Measurements from ENCODE around the gene NRXN3.

NRXN3 gene

DNA sequence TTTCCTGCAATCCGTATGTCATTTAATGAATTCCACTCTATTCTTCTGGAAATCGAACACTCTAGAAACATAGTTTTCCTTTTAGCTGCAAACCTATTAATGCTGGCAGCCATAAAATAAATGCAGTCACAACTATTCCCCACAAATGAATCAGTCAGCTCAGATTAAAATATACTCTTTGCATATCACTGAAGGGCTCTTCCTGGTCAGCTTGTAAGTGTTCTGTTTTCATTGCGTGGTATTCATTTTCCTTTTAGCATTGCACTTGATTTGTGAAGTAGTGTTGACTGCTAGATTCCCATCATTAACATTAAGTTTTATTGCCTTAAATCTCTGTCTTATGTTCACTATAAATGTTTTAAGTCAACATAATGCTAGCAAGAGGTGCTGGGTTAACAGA, 1355.2 kb downstream of the NRXN3 start:
- DNase-seq, result no peak

DNA sequence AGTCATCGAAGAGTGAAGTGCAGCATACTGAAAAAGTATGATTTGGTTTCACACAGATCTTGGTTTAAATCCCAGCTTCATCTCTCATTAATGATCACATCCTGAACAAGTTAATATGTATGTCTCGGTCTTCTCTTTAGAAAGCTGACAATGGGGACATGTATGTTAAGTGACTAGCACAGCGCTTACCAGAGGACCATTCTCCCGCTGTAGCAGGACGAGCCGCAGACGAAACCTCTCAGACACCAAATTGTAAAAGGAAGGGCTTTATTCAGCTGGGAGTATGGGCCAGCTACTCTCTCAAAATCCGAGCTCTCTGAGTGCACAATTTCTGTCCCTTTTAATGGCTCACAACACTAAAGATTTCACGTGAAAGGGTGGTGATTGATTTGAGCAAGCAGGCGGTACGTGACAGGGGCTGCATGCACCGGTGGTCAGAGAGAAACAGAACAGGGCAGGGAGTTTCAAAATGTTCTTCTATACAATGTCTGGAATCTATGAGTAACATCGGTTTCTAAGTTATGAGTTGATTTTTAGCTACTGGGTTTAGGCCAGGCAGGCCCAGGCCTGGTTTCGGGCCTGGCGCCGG, 1358.7 kb downstream of the NRXN3 start:
- no peak for DNase-seq

DNA sequence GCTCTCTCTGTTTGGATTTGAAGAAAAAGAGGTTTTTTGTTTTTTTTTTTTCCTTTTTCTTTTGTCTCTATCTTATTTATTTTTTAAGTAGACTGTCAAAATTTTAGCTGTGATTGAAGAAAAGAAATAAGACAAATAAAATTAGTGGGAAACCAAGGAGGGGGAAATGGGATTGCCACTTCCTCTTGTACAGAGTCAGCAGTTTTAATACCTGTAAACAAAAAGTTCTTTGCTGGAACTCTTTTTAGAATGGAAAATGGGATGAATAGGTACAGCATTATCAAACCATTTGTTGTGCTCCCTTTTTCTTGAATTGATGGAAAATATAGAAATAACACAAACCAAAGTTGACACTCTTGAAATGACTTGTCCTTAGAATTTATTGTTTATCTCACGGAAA, 1360.4 kb downstream of the NRXN3 start:
- no peak for DNase-seq

DNA sequence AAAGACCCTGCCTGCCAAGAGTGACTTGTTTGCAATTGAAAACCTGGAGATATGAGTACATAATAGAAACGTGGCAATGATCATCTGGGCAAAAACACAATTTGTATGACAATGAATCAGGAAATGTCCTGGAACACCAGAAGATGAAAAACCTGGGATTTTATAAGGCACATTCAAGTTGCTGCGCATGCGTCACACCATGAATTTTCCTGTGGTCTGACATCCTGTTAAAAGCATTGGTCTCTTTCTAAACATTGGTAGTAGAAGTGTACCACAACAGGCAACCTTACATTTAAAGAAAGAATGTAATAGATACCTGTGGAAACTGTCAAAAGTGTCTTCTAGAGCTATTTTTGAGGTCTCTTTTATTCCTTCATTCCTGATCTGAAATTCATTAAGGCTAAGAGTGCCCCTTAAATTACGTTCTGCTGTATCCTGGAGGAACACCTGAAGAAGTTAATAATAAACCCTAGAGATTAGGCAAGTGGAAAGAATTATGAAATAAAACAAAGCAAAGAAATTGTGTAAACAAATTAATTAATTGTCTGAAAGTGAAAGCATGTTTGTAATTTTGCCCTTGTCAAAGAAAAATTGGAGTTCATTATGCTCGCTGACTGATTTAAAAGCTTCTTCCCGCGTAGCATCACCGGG, 1364.7 kb downstream of the NRXN3 start:
- DNase-seq, result no peak

DNA sequence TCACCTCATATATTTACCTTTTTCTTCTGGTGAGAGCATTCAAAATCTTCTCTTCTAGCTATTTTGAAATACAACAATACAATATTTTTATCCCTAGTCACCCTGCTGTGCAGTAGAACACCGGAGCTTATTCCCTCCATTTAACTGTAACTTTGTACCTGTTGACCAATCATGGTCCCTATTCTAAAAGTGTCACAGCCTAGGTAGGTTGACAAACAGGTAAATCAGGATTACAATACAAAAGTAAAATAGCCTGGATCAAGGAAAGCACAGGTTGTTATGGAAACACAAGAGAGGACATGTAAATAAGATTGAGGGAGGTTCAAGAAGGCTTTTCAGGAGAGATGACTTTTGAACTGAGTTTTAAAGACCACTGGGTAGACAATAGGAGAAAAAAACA, 1370.2 kb downstream of the NRXN3 start:
- DNase-seq, result no peak

DNA sequence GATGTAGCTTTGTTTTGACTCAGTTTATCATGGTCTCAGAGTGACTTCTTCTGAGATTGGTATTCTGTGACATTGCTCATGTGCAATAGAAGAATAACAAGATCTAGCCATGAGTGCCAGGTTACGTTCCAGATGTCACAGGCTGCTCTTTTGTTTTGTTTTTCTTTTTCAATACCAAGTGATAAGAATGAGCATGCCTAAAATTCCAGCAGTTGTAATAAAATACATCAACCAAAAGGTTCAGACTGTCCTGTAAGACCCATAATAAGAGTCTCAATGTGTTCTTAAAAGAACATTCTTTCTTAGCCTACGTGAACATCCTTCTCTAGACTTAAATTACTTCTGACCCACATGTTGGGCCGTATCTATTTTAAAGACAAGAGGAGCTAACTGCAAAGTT, 1371.9 kb downstream of the NRXN3 start:
- no peak for DNase-seq

DNA sequence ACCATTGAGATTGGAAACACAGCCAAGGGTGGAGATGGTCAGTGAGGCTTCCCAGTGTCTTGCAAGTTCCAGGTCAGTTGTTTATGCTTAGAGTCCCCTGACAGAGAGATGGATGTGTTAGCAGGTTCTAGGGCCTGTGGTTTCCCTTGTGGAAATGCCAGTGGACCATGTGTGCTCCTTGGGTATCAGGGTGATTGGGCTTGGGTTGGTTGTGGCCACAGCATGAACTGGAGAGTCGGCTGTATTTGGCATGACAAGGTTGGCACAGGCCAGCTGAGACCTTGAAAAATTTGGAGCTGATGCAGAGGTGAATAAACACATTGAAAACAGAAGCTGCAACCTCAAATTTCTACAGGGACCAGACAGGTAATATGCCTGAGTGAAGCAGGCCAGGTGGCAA, 1373.2 kb downstream of the NRXN3 start:
- no peak for DNase-seq

DNA sequence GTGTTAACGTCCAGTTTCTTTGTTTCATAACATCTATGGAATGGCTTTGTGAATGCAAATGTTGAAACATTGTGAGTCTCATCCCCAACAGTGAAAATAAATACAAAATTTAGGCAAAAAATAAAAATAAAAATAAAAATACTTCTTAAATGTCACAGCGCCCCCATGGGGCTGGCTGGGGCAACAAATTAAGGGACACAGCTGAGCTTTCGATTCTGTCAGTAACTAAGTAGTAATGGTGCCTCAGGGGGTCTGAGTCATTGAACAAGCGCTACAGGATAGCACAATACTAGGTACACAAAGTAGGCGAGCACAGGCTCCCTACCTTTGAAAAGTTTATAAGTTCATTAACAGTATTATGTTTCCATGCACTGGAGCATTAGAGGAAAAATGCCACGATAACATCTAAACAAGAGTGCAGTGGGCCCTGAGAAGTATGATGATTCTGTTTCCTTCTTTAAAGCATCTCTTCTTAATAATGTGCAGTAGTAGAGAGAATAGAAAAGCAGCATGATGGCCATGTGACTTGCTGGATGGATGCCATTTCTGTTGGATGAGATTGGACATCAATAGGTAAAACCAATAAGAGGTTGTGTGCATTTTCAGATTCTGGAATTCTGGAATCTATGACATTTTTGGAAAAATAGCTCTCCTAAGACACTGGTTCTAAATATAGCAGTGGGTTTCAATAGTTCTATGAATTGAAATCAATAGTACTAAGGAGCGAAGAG, 1374.0 kb downstream of the NRXN3 start:
- DNase-seq, result no peak

DNA sequence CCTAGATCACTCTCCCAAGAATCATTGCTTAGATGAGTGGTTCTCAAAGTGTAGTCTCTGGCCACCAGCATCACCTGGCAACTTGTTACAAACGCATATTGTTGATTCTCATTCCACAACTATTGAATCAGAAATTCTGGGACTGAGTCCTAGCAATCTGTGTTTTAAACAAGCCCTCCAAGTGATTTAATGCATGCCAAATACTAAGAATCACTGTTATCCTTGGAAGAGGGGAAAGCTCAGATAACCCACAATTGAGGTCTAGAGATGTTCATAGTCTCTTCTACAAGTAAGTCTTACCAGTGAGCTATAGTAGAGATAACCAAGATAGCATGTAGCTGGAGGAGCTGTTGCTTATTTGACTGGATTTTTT, 1374.5 kb downstream of the NRXN3 start:
- DNase-seq, result no peak

DNA sequence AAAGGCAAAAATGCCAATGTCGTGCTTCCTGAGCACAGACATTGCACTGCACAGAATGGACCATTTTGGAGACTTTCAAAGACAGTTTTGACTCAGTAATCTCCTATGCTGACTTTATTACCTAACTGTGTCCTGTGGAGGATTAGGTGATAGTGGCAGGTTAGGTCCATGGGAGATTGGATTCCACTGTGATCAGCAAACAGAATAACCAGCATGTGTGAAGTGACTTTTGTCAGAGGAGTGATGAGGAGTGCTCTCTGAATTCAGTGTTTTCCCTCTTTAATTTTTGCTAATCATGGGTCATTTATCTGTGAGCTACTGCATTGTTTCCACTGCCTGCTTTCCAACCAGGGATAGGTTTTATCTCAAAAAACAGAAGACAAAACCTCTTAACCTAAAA, 1378.7 kb downstream of the NRXN3 start:
- DNase-seq, result no peak

DNA sequence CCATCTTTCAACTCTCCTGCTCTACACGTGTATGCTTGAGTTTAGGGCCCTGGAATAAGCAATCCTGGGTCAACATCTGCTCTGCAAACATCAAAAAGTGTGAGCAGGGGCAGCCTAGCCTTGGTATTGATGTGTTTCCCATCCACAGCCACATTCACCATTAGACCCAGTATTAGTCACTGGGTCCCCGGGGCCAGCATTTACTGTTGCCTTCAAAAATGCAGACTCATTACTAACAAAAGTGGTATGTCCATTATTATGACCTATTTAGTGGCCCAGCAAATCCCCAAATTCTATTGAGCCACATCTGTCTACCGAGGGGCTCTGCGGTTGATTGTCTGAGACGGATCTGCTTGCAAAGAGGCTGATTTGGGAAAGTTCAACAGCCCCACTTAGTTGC, 1379.3 kb downstream of the NRXN3 start:
- DNase-seq, result no peak

DNA sequence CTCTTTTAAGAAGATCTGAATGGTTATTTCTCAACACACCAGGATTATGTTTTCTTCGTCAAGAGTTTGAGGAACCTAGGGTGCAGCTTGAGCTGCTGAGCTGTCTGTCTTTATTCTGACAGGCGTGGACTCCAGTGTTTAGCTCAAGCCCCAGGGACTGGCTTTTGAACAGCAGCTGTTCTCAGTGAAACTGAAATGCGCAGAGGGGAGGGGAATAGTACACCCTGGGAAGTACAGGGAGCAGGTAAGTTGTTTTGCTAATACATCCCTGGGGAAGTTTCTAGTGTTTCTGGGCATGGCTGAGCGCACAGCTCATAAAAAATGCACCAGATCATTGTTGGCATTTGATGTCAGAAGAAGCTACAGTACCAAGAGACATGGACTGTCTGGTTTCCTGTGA, 1381.3 kb downstream of the NRXN3 start:
- DNase-seq, result no peak

DNA sequence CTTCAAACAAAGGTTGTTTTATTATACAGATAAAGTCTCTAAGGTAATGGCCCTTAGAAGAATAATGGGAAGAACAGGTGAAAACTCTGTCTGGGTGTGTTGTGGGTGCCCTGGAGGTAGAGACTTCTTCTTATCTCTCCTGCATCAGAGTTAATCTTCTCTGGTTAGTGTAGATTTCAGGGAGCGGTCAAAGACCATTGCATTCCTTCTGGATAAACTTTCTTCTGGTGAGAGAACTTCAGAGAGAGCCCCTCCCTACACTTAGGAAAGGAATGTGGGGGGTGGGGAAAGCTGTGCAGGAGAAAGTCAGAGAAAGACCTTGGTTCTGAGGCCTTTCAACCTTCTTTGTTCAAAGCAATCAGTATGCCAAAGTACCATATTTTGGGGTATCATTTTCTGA, 1382.6 kb downstream of the NRXN3 start:
- no peak for DNase-seq

DNA sequence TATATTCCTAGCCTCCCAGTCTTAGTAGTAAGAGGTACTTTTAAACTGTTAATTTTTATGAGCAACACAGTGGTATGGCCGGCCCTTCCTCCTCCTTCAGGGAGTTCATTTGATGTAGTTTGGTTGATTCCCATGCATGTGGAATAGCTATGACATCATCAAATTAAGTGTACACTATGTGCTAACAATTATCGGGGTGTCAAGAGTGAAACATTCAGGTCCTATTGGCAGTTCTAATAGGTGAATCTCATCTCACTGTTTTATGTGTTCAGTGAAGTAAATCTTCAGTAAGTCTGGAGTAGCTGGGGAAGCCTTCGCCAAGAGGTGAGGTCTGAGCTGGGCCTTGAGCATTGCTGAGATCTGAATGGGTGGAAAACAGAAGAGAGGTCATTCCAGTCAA, 1384.6 kb downstream of the NRXN3 start:
- no peak for DNase-seq

DNA sequence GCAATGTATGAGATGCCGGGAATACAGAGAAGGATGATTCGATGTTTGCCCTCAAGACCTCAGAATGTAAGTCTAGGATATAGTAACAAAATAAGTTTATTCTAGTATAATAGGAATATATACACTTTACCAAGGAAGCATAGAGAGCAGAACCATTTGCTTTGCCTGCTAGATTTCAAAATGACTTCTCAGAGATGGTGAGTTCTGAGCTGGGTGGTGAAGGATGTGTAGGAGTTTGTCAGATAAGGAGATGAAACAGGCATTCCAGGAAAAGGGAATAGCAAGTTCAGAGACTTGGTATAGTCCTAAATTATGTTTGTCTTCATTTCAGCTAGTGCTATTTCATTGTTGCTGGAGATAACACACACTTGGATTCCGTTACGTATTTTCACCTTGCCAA, 1385.3 kb downstream of the NRXN3 start:
- no peak for DNase-seq

DNA sequence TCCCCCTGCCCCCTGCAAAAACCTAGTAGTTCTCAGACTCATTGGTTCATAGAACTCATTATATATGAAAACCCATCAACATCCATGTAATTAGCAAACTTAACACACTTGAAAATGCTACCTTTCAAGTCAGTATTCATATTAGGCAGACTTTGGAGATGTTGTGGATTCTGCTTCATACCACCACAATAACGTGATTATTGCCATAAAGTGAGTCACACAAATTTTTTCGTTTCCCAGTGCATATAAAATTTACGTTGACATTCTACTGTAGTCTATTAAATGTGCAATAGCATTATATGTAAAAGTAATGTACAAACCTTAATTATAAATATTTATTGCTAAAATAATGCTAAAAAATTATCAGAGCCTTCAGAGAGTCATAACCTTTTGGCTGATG, 1387.1 kb downstream of the NRXN3 start:
- no peak for DNase-seq

DNA sequence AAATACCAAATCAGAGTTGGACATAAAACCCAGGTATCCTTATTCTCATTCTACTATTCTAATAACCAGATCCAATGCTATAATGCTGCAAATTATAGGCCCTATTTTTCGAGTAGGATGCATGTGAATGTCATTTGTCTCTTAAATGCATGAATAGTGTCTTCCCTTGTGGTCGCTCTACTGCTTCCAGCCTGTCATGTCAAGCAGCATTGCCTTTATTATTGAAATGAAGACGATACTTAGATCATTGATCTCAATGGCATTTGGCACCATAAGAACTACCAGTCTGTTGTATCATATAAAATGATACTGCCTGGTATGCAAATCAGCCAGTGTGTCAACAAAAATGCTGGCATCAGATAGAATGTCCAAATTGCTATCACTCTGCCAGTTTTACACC, 1392.0 kb downstream of the NRXN3 start:
- no peak for DNase-seq

DNA sequence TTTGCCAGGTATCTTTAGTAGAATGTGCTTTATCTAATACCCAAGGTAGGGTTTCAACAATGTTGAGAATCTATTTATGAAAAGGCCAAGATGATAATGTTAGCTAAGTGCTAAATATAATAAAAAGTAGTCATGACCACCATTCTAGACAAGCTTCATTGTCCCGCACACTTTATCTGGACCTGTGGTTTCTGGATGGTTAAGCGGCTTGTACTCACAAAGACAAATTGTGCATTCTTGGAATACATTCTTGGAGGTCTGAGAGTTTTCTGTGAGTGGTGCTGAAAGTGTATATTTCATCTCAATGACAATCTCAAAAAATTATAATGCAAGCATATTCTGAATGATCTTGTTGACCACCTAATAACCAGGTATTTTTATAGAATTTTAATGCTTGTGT, 1394.2 kb downstream of the NRXN3 start:
- no peak for DNase-seq

DNA sequence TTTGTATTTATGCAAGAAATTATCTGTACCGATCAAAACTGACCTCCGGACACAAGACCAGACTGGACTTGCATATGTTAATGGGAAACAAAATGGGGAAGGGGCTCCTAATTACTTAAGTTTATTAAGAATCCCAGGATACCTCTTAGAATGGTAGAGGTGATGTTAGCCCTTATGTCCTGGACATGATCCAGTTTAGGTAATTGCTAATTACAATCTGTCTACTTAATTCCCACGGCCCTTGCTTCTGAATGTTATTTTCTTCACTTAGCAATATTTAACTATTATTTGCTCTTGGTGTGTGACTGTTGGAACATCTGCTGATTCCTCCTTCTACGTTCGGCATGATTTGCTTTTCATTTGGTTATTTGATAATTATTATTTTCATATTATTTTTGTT, 1397.1 kb downstream of the NRXN3 start:
- DNase-seq, result no peak

DNA sequence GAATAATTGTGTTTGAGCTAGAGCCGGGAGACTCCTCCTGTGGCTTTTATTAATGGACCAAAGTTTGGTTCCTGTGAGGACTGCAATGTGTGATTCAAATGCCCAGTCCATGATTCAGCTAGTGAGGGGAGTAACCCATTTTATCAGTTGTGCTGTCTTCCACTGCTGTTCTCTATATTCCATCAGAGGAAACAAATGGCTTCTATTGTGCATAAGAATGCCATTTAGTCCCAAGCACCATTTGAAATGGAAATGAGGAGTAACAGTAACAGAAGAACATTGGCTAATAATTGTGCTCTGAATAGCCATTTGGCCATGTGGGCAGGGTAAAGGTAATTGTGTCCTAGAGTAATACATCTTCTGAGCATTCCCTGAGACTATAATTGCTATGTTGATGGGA, 1398.4 kb downstream of the NRXN3 start:
- DNase-seq, result no peak

DNA sequence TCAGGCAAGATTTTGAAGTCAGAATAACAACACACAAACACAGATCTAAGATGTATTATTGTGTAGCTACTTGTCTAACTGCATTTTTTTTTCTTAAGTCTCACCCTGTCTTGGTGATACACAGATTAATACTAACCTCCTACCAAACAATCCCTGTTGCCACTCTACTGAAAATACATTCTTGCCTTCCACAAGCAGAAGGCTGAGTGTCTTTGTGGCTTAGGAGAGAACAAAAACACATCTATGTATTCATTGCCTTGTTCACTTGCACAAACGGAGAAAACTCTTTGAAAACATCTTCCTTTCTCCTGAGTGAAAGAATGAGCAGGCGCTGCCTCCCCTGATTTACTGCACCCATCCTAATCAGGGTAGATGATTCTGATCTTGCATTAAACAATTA, 1398.9 kb downstream of the NRXN3 start:
- DNase-seq, result no peak

DNA sequence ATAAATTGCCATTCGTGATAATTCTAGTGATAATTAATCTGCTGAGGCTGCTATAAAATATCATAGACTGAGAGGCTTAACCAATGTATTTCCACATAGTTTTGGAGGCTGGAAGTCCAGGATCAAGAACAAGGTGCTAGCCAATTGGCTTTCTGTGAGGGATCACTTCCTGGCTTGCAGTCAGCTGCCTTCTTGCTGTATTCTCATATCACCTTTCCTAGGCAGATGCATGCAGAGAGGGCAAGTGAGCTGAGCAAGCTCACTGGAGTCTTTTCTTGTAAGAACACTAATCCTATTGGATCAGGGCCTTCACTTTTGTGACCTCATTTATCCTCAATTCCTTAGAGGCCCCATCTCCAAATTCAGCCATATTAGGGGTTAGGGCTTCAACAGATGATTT, 1400.5 kb downstream of the NRXN3 start:
- DNase-seq, result no peak

DNA sequence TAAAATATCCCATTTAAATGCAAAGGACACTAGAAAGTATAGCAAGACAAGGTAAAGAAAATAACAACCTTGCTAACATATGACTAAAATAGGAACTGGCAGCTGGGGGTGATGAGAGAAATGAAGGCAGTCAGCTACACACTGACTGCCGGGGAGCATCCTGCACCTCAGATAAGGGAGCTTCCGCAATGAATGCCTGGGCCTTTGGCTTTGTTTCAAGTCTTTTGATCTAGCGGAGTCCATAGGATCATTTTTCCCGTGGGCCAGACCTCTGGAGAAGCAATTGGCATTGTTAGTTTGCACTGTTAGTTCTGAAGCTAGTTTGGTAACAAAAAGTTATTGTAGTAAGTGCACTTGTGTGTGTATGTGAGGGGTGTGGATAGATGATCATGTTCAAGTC, 1401.2 kb downstream of the NRXN3 start:
- no peak for DNase-seq

DNA sequence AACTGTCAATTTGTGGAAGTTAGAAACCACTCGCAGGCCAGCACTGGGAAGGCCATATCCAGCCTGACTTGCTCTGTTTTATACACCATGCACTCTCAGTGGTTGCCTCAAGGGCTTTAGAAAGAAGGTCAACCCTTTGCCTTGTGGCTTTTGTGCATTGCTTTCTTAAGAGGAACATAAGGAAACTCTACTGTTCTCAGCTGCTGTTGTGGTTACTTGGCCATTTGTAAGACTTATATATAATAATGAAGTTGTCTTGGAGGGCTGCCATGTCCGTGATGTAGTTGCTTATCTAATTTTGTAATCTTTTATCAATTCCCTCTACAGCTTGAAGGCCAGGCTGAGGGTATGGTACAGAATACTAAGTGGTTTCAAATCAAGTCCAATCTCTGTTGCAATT, 1403.3 kb downstream of the NRXN3 start:
- DNase-seq, result no peak

DNA sequence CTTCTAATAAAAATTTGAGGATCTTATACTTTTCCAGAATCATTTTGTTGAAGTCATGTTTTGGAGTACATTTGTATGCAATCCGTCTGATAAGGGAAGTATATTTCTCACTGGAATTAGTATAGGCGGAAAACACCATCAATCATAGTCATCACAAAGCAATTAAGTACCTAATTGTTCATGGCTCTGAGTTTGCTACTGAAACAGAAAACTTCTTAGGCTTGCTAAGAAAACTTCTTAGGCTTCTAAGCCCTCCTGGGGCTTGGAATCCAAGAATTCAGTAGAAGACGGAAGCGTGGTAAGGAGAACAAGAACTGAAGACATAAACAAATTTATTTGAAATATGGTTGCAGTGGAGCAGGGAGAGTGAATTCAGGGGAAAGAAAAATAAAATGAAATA, 1404.9 kb downstream of the NRXN3 start:
- no peak for DNase-seq
